Glomerular visceral epithelial cell (primary cell): ENCODE measurements around the gene FBXO5.
"Not testable (repeated sequence)": the region's sequence is repeated elsewhere in the genome, so short reads cannot be mapped to it uniquely, and the experiment has no call there.

Source experiments
- DNase-seq: peaks from one replicate; pipeline ENCODE4 v3.0.0-alpha.2; 2016; ENCODE audit errors: extremely low spot score

Gene FBXO5

DNA sequence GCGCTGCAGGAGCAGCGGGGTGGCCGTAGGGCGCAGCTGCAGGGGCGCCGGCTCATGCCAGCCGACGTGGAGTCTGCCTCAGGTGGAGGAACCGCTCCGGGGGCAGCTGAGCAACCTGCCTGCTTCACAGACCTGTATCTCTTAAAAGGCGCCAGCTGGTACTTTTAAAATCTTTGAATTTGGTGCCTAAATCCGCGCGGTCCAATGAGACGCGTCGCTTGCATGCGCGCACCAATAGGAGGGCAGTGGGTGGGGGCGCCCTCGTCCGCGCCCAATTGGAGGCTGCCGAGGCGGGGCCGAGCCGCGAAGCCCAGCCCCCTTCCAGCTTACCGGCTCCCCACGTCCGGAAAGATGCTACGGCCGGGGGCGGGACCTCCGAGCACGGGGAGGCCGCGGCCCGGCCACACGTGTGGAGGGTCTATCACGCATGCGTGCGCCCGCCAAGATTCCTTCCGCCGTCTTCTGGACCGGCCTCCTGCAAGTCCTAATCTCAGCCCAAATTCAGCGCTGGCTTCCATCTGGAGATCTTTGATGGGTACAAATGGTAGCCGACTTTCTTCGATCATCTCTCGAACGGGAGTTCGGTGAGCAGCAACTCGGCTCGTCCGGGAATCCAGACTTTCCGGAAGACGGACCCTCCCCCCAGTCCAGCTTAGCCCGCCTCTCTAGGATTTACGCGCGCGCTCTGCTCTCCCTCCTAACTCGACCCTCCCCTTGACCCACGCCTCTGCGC, at the start of gene FBXO5:
Gene FBXO5 (minus strand): TSS at position 138 of the 733 bp plus-strand sequence. CDS start 82 bp downstream, at position 56.
- DNase-seq = peak; percentile 99

DNA sequence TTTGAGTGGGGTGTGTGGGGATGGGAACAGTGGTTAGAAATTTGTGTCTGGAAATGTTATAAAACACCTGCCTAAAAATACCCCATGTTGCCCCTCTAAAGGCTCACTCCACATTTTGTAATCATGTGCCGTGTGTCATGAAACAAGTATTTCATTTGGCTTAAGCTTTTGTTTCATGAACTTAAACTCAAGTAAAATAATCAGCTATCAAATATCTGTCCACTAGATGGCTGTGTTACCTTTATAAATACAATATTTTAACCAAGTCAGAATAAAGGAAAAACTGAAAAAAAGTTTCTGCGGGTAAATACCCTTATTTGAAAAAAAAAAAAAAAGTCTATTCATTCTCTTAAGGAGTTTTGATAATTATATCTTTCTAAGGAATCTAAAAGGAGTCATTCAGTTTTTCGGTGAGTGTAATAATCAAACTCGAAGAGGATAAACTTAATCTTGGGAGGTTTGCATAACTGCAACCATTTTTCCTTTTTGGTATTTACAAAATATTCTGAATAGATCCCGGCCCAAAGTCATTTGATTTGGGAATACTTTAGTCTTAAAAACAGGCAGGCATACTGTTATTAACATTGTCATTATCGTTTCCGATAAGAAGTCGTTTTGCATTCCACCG, 49.5 kb upstream of the FBXO5 start:
- peak; percentile 25 for DNase-seq

DNA sequence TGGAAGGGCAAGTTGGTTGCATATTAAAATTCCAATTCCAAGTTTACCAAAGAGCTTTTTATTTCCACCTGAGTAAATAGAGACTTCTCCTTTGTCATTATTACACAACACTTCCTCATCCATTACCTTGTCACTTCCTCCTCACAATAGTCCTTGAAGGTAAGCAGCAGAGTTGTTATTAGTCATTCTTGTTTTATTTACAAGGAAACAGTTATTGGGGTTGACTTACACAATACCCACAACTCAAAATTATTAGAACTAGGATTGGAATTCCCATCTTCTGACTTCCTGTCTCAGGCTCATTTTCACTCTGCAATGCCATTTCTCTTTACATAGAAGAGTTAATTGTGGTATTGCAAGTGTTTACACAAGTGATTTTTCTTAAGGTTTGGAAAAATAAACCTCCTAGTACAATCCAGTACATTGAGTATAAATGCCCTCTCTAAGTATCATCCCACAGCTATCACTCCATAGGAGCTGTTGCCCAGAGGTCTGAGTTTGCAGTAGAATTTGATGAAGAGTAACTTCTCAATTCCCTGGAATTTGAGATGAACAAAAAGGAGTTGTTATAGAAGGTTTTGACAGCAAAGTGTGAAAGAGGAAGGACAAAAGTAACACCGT, 48.6 kb upstream of the FBXO5 start:
- no peak for DNase-seq

GRCh38 chr6:153028963-153029362, 46.1 kb upstream of the FBXO5 start:
- no peak for DNase-seq

GRCh38 chr6:153028286-153028685, 45.4 kb upstream of the FBXO5 start:
- no peak for DNase-seq

GRCh38 chr6:153027480-153027879, 44.6 kb upstream of the FBXO5 start:
- DNase-seq = no peak

- DNase-seq = no peak
Observed at GRCh38 chr6:153024709-153025017, 41.8 kb upstream of the FBXO5 start.

DNA sequence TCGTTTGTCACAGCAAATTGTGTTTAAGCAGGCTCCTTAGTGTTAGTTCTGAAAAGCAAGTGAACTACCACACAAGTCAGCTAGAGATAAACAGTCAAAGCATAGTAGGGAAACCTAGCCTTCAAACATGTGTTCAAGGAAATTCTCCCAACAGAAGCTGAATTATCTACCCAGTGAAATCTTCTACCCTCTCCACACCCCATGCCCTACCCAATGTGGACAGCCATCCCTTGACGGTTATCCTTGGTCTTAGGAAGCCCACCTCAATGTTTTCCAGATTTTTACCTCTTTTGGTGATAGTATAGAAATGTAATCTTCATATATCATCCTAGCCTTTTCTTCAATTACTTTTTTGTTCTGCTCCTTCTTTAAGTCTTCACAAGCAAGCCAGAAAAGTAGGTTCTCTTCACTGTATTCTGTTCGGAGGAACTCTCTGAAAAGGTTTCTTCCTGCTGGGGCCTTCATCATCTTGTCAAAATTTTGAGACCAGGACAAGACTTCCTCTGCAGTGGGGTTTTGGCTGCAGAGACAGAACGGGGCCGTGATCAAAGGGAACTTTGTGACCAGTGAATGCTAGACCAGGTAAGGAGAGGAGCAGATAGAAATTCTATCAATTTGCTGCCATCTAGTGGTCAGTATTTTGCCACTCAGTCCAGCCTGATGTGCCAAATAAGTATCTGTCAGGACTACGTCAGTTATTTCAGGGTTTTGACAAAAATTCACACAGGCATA, 41.3 kb upstream of the FBXO5 start:
- peak; percentile 67 for DNase-seq

DNA sequence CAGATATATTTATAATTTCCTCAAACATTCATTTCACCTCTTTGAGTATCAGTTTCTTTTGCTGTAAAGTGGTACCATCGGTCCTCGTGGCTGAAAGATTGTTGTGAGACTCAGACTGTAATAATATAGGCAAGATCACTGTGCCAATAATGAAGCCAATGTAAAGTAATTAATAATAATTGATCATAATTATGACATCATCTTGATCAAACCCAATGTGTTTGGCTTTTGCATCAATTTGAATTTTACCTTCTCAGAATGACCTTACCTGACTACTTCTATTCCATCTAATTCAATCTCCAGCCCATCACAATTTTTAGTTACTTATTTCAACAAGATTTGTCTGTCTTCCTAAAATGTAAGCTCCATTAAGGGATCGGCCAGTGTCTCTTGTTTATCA, 35.5 kb upstream of the FBXO5 start:
- DNase-seq = no peak

- no peak for DNase-seq
Observed at GRCh38 chr6:153016846-153017245, 34.0 kb upstream of the FBXO5 start.

DNA sequence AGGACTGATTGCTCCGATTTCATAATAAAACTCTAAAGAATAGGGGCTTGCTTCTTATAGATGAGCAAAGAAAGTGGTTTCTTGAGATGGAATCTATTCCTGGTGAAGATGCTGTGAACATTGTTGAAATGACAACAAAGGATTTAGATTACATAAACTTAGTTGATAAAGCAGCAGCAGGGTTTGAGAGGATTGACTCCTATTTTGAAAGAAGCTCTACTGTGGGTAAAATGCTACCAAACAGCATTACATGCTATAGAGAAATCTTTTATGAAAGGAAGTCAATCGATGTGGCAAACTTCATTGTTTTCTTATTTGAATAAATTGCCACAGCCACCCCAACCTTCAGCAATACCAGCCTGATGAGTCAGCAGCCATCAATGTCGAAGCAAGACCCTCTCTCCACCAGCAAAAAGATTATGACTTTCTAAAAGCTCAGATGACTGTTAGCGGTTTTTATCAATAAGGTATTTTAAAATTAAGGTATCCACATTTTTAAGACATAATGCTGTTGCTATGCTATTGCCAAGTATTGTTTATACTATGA, 32.3 kb upstream of the FBXO5 start:
- no peak for DNase-seq

DNA sequence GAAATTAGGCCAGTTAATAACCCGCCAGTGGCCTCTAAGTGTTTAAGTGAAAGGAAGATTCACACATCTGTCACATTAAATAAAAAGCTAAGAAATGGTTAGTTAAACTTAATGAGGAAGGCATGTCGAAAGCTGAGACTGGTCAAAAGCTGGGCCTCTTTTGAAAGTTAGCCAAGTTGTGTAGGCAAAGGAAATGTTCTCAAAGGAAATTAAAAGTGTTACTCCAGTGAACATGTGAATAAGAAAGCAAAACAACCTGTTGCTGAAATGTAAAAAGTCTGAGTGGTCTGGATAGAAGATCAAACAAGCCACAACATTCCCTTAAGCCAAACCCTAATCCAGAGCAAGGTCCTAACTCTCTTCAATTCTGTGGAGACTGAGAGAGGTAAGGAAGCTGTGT, 30.6 kb upstream of the FBXO5 start:
- DNase-seq = no peak

DNA sequence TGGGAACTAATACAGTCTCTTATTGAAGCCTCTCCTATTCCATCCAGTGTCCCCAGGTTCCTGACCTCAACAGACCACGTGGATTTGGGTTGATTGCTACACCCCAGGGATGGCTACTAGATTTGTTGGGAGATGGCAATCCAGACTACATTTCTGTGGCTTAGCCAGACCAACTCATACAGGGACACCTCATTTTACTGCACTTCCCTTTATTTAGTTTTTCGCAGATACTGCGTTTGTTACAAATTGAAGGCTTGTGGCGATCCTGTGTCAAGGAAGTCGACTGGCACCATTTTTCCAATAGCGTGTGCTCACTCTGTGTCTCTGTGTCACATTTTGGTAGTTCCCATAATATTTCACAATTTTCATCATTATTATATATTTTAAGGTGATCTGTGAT, 30.0 kb upstream of the FBXO5 start:
- DNase-seq = no peak

DNA sequence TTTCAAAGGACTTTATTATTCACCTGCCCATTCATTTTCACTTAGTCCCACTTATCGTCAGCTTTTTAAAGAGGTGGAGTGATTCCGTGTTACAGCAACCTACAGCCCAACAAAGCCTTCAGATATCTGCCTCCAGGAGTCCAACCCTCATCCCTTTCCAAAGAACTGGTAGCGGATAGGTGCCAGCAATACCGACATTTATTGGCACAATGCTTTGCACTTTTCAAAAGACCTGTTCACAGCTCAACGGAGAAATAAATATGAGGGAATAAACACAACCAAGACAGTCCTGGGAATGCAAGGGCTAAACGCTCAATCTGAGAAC, 20.5 kb upstream of the FBXO5 start:
- no peak for DNase-seq

DNA sequence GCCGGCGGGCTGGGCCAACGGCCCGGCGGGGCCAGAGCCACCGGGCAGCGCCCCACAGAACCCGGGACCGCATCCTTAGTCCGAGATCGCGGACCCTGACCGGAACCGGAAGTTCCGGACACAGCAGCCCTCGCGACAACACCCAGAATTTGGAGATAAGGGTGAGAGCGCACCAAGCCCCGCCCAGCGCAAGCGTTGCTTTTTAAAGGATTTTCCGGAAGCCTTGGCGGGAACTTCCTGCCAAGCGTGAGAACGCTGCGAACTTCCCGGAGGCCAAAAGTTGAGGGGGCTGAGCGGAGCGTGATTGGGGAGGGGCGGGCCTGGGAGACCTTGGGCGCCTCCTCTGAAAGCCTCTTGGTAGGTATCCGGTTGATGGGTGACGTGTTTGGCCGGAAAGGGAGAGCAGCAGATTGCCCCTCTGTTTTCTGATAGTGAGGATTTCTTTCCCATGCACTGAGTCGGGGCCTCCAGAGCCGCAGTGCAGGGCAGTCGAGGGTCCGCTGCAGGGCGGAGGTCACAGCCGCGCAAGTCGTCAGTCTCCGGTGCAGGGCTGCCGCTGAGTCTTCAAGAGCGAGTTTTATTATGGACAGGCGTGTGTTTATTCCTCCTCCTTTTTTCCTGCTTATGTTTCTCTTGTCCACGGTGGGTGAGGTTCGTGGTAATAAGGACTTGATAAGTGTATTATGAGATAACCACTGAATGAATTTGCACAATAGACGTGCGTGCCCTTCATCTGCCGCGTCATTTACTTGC, 19.9 kb upstream of the FBXO5 start, which contains the start of gene MTRF1L:
Gene MTRF1L (minus strand): TSS at position 97 of the 753 bp plus-strand sequence. CDS start 24 bp downstream, at position 73.
- peak; percentile 98 for DNase-seq

DNA sequence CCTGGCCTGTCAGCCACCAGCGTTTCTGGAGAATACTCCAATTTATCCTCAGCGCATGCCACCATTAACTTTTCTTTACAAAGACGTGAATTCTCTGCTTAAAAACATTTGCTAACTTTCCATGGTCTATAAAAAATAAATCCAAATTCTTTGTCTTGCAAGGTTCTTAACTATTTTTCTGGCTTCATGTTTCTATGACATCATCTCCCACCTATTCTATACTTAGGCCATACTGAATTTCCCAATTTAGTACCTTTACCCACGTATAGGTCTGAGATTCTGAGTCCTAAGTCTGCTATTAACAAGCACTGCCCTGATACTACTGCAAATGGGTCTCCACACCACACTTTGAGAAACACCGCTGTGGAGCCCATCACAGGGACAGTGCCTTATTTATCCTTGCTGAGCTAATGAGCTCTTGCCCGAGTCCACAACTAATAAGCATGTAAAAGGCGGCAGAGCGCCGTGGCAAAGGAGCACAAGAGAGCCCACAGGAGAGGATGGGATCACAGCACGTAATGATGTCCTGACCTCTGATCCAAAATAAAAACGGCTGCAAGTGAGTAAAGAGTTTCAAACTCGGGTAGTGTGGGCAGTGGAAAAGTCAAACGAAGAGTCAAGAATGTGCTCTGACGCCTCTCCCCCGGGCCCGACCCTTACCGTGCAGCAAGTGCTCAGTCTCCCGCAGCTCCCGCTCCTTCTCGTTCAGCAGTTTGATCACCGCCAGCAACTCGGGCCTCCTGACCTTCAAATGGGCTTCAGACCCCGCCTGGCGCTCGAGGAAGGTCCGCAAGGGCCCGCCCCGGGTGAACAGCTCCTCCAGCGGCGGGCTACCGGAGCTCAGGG, 19.1 kb upstream of the FBXO5 start:
- DNase-seq = no peak

GRCh38 chr6:153000790-153001189, 17.9 kb upstream of the FBXO5 start:
- DNase-seq = not testable (repeated sequence)

- DNase-seq = no peak
Observed at GRCh38 chr6:153000243-153000642, 17.4 kb upstream of the FBXO5 start.

DNA sequence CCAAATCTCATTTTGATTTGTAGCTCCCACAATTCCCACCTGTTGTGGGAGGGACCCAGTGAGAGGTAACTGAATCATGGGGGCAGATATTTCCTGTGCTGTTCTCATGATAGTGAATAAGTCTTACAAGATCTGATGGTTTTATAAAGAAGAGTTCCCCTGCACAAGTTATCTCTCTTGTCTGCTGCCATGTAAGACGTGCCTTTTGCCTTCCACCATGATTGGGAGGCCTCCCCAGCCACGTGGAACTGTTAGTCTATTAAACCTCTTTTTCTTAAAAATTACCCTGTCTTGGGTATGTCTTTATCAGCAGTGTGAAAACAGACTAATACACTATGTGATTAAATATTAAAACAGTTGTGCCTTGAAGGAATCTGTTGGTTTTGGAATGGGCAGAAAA, 16.7 kb upstream of the FBXO5 start:
- DNase-seq = not testable (repeated sequence)

GRCh38 chr6:152993847-152994246, 11.0 kb upstream of the FBXO5 start:
- DNase-seq = no peak

DNA sequence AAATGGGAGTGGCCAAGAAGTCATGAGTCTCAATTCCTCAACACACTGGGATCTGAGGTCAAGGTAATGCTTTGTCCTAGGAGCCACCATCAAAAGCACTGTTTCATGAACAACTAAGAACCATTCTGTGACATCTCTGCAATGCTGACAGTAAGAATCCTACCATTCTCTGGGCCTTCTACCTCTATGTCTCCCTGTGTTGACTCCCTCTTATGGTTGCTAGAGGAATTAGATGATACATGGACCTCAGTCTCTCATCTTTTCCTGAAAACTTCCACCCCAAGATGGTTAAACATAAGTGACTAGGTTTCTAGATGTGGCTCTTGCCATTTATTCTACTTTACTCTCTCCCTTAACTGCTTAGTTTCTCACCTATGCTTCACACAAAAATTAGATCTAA, 10.6 kb upstream of the FBXO5 start:
- no peak for DNase-seq
